GM23338 (cell line): Measurements from ENCODE around the gene CEP295NL. TPM values are rescaled to one million over a fixed set of nuclear protein-coding genes. Genes with fewer than 3 reads are reported as not detected.

Experiments
- ATAC-seq: fragments of 200-7000 bp; cut with Tn5 transposase; 3 replicates; pipeline ENCODE4 v1.9.1; 2020
- DNase-seq: peaks from one replicate; pipeline ENCODE4 v3.0.0-alpha.2; 2015; ENCODE audit warnings: low spot score
- H2AFZ ChIP-seq: fragments of 200-600 bp; sonication (generic); 2 replicates; pipeline ENCODE4 v1.8.0; 2016; ENCODE audit warnings: antibody characterized with exemption, mild to moderate bottlenecking, moderate library complexity
- H3F3A ChIP-seq: fragments of 200-600 bp; sonication (generic); replicated peaks from 2 replicates; pipeline ENCODE4 v1.8.0; 2017; ENCODE audit warnings: antibody characterized with exemption, mixed run types, low read depth
- H3K27ac ChIP-seq: fragments of 200-600 bp; sonication (generic); 2 replicates; pipeline ENCODE4 v1.6.1; 2016; ENCODE audit warnings: low read depth
- H3K27me3 ChIP-seq: fragments of 200-600 bp; sonication (generic); 2 replicates; pipeline ENCODE4 v1.8.0; 2016; ENCODE audit warnings: mild to moderate bottlenecking, mixed run types, moderate library complexity; ENCODE audit not compliant: insufficient read depth
- H3K36me3 ChIP-seq: fragments of 200-600 bp; sonication (generic); 2 replicates; pipeline ENCODE4 v1.8.0; 2016; ENCODE audit warnings: mild to moderate bottlenecking; ENCODE audit not compliant: insufficient read depth
- H3K4me1 ChIP-seq: fragments of 200-600 bp; sonication (generic); 2 replicates; pipeline ENCODE4 v1.8.0; 2016; ENCODE audit warnings: mild to moderate bottlenecking, moderate library complexity; ENCODE audit not compliant: insufficient read depth
- H3K4me2 ChIP-seq: fragments of 200-600 bp; sonication (generic); 2 replicates; pipeline ENCODE4 v1.7.1; 2017; ENCODE audit warnings: mixed run types
- H3K4me3 ChIP-seq: fragments of 200-600 bp; sonication (generic); 2 replicates; pipeline ENCODE4 v1.6.1; 2016; ENCODE audit warnings: mixed run types
- H3K79me2 ChIP-seq: fragments of 200-600 bp; sonication (generic); replicated peaks from 2 replicates; pipeline ENCODE4 v1.8.0; 2017; ENCODE audit warnings: mild to moderate bottlenecking; ENCODE audit not compliant: insufficient read depth
- H3K9me2 ChIP-seq: fragments of 200-600 bp; sonication (generic); 2 replicates; pipeline ENCODE4 v1.8.0; 2017; ENCODE audit not compliant: insufficient read depth
- H4K20me1 ChIP-seq: fragments of 200-600 bp; sonication (generic); replicated peaks from 2 replicates; pipeline ENCODE4 v1.8.0; 2017; ENCODE audit warnings: mild to moderate bottlenecking; ENCODE audit not compliant: insufficient read depth
- H3K27ac Mint-ChIP-seq: 2 replicates; pipeline ENCODE4 v1.8.0; 2020; ENCODE audit warnings: inconsistent platforms, mild to moderate bottlenecking, moderate library complexity, mixed read lengths
- H3K27me3 Mint-ChIP-seq: 3 replicates; pipeline ENCODE4 v1.8.0; 2022; ENCODE audit warnings: low read depth, mild to moderate bottlenecking, moderate library complexity, mixed read lengths, inconsistent platforms; ENCODE audit not compliant: insufficient read depth, poor library complexity
- H3K36me3 Mint-ChIP-seq: 3 replicates; pipeline ENCODE4 v1.8.0; 2021; ENCODE audit warnings: low read depth, mild to moderate bottlenecking, inconsistent platforms, moderate library complexity, mixed read lengths
- H3K4me1 Mint-ChIP-seq: 3 replicates; pipeline ENCODE4 v1.8.0; 2020; ENCODE audit warnings: mild to moderate bottlenecking, inconsistent platforms, mixed read lengths
- H3K4me3 Mint-ChIP-seq: 3 replicates; pipeline ENCODE4 v1.8.0; 2021; ENCODE audit warnings: moderate library complexity, mild to moderate bottlenecking, inconsistent platforms, mixed read lengths
- H3K9me3 Mint-ChIP-seq: 3 replicates; pipeline ENCODE4 v1.8.0; 2020; ENCODE audit warnings: moderate library complexity, mild to moderate bottlenecking, inconsistent platforms, mixed read lengths
- CREB1 ChIP-seq: fragments of 250-450 bp; sonication (Bioruptor Pico); IDR thresholded peaks from 2 replicates; pipeline ENCODE4 v1.5.0; 2020; ENCODE audit warnings: low read depth, mild to moderate bottlenecking, moderate library complexity
- EZH2 ChIP-seq: fragments of 200-600 bp; sonication (generic); IDR thresholded peaks from one replicate; pipeline ENCODE4 v1.8.0; 2017; ENCODE audit warnings: antibody characterized with exemption, mild to moderate bottlenecking, low read depth; ENCODE audit not compliant: unreplicated experiment
- EZH2phosphoT487 ChIP-seq: fragments of 200-600 bp; sonication (generic); IDR thresholded peaks from one replicate; pipeline ENCODE4 v1.8.1; 2018; ENCODE audit warnings: antibody characterized with exemption; ENCODE audit not compliant: unreplicated experiment
- JUNB ChIP-seq: IDR thresholded peaks from one replicate; pipeline ENCODE4 v1.6.1; 2016; ENCODE audit warnings: antibody characterized with exemption; ENCODE audit not compliant: unreplicated experiment
- NANOG ChIP-seq: IDR thresholded peaks from 2 replicates; pipeline ENCODE4 v1.6.1; 2016; ENCODE audit warnings: antibody characterized with exemption, borderline replicate concordance
- POLR2AphosphoS5 ChIP-seq: IDR thresholded peaks from 2 replicates; pipeline ENCODE4 v1.6.1; 2016; ENCODE audit warnings: antibody characterized with exemption, low read depth
- STAT1 ChIP-seq: IDR thresholded peaks from one replicate; pipeline ENCODE4 v1.6.1; 2016; ENCODE audit warnings: antibody characterized with exemption; ENCODE audit not compliant: unreplicated experiment
- ZNF114 ChIP-seq: fragments of 250-450 bp; sonication (Bioruptor Pico); IDR thresholded peaks from 2 replicates; pipeline ENCODE4 v1.5.0; 2020; ENCODE audit warnings: mild to moderate bottlenecking, moderate library complexity
- ZNF331 ChIP-seq: fragments of 250-450 bp; sonication (Bioruptor Pico); IDR thresholded peaks from 2 replicates; pipeline ENCODE4 v1.5.0; 2020; ENCODE audit warnings: low read depth, mild to moderate bottlenecking, moderate library complexity
- polyA plus RNA-seq: library from polyadenylated mRNA; unstranded; fragments of >200 nt; fragmentation: Nextera tagmentation; extraction: Ambion mirVana; gene quantifications from 2 replicates; pipeline ENCODE4 v1.2.1, GENCODE V29; 2016
- total RNA-seq: library from RNA; depleted of rRNA; stranded (reverse); fragments of >200 nt; shearing (Covaris generic); gene quantifications from 2 replicates; pipeline ENCODE4 v1.2.3, GENCODE V29; 2014
- TF ChIP-seq, protein P1 (sequence below): IDR thresholded peaks from one replicate; pipeline ENCODE4 v1.6.1; 2018; ENCODE audit warnings: antibody characterized with exemption; ENCODE audit not compliant: unreplicated experiment
- TF ChIP-seq, protein P2 (sequence below): IDR thresholded peaks from 2 replicates; pipeline ENCODE4 v1.6.1; 2016; ENCODE audit warnings: antibody characterized with exemption
- TF ChIP-seq, protein P3 (sequence below): fragments of 250-450 bp; sonication (Bioruptor Pico); IDR thresholded peaks from 2 replicates; pipeline ENCODE4 v1.5.0; 2020; ENCODE audit warnings: mild to moderate bottlenecking, moderate library complexity
- TF ChIP-seq, protein P4 (sequence below), 2 experiments: fragments of 200-600 bp in 1 of 2; sonication (generic) in 1 of 2; conservative IDR thresholded peaks; 2 replicates each; pipeline versions ENCODE4 v1.5.1 to v1.6.1; 2016 to 2017; ENCODE audit warnings: antibody characterized with exemption in 2 of 2, low read depth in 2 of 2, mild to moderate bottlenecking in 2 of 2, moderate library complexity in 1 of 2

The CEP295NL gene
- total and polyA plus RNA-seq, 2 experiments from 2014 or later: 0.69 TPM; not detected in 1

DNA sequence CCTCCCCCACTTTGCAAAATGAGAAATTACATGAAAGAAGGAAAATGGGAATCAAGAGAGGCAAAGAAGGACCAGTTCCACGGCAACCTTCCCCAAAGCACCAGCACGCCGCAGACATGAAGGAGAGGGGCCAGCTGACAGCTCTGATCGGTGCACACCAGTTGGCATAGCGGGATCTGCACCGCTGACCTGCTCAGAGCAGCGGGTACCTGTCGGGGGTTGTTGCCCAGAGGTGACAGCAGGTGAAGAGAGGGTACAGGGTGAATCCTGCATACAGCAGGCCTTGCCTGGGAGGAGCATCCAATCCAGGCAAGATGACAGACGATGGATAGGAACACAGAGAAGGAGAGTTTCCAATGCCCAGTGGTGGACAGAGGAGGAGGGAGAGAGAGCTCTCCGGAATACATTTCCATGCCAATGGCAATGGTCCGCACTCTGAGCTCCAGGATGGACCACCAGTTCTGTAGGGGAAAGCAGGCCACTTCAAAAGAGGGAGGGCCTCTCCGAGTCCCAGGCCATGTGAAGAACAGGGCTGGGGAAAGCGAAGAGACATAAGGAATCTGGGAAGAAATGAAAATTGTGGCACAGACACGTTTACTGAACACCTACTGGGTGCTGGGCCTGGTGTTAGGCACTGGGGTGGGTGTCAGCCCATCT lies 24.0 kb downstream of the CEP295NL start:
- Mint-ChIP-seq H3K4me3 (no peak overlapping the region), H3K27me3 (peaks cover 16% of the 10 kb centered on the region), H3K36me3 (no peaks in the 10 kb centered on the region), H3K27ac (peak overlapping the region; percentile 74; the same call in 1 of the 2 replicates), H3K9me3 (no peaks in the 10 kb centered on the region), H3K4me1 (peaks cover 37% of the 10 kb centered on the region)
- no peaks in the 10 kb centered on the region for H3K9me2 ChIP-seq
- ATAC-seq (no peak), DNase-seq (no peak)
- 0 out of 2 replicates have a peak, but pooled peaks cover 2% of the 10 kb centered on the region for H3F3A ChIP-seq
- no peaks in the 10 kb centered on the region for H3K27me3 ChIP-seq
- H3K4me1 ChIP-seq: peaks cover 8% of the 10 kb centered on the region
- TF ChIP-seq, protein P1, sequence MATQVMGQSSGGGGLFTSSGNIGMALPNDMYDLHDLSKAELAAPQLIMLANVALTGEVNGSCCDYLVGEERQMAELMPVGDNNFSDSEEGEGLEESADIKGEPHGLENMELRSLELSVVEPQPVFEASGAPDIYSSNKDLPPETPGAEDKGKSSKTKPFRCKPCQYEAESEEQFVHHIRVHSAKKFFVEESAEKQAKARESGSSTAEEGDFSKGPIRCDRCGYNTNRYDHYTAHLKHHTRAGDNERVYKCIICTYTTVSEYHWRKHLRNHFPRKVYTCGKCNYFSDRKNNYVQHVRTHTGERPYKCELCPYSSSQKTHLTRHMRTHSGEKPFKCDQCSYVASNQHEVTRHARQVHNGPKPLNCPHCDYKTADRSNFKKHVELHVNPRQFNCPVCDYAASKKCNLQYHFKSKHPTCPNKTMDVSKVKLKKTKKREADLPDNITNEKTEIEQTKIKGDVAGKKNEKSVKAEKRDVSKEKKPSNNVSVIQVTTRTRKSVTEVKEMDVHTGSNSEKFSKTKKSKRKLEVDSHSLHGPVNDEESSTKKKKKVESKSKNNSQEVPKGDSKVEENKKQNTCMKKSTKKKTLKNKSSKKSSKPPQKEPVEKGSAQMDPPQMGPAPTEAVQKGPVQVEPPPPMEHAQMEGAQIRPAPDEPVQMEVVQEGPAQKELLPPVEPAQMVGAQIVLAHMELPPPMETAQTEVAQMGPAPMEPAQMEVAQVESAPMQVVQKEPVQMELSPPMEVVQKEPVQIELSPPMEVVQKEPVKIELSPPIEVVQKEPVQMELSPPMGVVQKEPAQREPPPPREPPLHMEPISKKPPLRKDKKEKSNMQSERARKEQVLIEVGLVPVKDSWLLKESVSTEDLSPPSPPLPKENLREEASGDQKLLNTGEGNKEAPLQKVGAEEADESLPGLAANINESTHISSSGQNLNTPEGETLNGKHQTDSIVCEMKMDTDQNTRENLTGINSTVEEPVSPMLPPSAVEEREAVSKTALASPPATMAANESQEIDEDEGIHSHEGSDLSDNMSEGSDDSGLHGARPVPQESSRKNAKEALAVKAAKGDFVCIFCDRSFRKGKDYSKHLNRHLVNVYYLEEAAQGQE: no peak
- TF ChIP-seq, protein P2, sequence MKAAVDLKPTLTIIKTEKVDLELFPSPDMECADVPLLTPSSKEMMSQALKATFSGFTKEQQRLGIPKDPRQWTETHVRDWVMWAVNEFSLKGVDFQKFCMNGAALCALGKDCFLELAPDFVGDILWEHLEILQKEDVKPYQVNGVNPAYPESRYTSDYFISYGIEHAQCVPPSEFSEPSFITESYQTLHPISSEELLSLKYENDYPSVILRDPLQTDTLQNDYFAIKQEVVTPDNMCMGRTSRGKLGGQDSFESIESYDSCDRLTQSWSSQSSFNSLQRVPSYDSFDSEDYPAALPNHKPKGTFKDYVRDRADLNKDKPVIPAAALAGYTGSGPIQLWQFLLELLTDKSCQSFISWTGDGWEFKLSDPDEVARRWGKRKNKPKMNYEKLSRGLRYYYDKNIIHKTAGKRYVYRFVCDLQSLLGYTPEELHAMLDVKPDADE: no peak
- TF ChIP-seq ZNF331 (CRISPR knock-in tag) (no peak), JUNB (no peak), NANOG (no peak), EZH2 (no peak), ZNF114 (no peak), POLR2AphosphoS5 (no peak), EZH2phosphoT487 (no peak), STAT1 (no peak), CREB1 (CRISPR knock-in tag) (no peak)
- TF ChIP-seq, protein P3, sequence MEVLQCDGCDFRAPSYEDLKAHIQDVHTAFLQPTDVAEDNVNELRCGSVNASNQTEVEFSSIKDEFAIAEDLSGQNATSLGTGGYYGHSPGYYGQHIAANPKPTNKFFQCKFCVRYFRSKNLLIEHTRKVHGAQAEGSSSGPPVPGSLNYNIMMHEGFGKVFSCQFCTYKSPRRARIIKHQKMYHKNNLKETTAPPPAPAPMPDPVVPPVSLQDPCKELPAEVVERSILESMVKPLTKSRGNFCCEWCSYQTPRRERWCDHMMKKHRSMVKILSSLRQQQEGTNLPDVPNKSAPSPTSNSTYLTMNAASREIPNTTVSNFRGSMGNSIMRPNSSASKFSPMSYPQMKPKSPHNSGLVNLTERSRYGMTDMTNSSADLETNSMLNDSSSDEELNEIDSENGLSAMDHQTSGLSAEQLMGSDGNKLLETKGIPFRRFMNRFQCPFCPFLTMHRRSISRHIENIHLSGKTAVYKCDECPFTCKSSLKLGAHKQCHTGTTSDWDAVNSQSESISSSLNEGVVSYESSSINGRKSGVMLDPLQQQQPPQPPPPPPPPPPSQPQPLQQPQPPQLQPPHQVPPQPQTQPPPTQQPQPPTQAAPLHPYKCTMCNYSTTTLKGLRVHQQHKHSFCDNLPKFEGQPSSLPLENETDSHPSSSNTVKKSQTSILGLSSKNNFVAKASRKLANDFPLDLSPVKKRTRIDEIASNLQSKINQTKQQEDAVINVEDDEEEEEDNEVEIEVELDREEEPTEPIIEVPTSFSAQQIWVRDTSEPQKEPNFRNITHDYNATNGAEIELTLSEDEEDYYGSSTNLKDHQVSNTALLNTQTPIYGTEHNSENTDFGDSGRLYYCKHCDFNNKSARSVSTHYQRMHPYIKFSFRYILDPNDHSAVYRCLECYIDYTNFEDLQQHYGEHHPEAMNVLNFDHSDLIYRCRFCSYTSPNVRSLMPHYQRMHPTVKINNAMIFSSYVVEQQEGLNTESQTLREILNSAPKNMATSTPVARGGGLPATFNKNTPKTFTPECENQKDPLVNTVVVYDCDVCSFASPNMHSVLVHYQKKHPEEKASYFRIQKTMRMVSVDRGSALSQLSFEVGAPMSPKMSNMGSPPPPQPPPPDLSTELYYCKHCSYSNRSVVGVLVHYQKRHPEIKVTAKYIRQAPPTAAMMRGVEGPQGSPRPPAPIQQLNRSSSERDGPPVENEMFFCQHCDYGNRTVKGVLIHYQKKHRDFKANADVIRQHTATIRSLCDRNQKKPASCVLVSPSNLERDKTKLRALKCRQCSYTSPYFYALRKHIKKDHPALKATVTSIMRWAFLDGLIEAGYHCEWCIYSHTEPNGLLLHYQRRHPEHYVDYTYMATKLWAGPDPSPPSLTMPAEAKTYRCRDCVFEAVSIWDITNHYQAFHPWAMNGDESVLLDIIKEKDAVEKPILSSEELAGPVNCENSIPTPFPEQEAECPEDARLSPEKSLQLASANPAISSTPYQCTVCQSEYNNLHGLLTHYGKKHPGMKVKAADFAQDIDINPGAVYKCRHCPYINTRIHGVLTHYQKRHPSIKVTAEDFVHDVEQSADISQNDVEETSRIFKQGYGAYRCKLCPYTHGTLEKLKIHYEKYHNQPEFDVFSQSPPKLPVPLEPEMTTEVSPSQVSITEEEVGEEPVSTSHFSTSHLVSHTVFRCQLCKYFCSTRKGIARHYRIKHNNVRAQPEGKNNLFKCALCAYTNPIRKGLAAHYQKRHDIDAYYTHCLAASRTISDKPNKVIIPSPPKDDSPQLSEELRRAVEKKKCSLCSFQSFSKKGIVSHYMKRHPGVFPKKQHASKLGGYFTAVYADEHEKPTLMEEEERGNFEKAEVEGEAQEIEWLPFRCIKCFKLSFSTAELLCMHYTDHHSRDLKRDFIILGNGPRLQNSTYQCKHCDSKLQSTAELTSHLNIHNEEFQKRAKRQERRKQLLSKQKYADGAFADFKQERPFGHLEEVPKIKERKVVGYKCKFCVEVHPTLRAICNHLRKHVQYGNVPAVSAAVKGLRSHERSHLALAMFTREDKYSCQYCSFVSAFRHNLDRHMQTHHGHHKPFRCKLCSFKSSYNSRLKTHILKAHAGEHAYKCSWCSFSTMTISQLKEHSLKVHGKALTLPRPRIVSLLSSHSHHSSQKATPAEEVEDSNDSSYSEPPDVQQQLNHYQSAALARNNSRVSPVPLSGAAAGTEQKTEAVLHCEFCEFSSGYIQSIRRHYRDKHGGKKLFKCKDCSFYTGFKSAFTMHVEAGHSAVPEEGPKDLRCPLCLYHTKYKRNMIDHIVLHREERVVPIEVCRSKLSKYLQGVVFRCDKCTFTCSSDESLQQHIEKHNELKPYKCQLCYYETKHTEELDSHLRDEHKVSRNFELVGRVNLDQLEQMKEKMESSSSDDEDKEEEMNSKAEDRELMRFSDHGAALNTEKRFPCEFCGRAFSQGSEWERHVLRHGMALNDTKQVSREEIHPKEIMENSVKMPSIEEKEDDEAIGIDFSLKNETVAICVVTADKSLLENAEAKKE (CRISPR knock-in tag): no peak
- TF ChIP-seq, protein P4, sequence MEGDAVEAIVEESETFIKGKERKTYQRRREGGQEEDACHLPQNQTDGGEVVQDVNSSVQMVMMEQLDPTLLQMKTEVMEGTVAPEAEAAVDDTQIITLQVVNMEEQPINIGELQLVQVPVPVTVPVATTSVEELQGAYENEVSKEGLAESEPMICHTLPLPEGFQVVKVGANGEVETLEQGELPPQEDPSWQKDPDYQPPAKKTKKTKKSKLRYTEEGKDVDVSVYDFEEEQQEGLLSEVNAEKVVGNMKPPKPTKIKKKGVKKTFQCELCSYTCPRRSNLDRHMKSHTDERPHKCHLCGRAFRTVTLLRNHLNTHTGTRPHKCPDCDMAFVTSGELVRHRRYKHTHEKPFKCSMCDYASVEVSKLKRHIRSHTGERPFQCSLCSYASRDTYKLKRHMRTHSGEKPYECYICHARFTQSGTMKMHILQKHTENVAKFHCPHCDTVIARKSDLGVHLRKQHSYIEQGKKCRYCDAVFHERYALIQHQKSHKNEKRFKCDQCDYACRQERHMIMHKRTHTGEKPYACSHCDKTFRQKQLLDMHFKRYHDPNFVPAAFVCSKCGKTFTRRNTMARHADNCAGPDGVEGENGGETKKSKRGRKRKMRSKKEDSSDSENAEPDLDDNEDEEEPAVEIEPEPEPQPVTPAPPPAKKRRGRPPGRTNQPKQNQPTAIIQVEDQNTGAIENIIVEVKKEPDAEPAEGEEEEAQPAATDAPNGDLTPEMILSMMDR (conservative IDR thresholded peaks at IDR 0.05; ENCODE audit: low read depth in 2 of 2): no peak
- no peak overlapping the region for H2AFZ ChIP-seq
- H3K36me3 ChIP-seq: no peaks in the 10 kb centered on the region
- H4K20me1 ChIP-seq: no peaks in the 10 kb centered on the region; the same call in none of the 2 replicates
- no peak overlapping the region for H3K4me2 ChIP-seq
- H3K4me3 ChIP-seq: no peak overlapping the region
- H3K27ac ChIP-seq: 0 out of 2 replicates have a peak overlapping the region, but pooled peaks have one; percentile 45
- peaks cover 14% of the 10 kb centered on the region for H3K79me2 ChIP-seq
